GM10266 (cell line): Measurements from ENCODE around the gene SLC39A9.

Experiments
- DNase-seq: peaks from one replicate; pipeline ENCODE4 v3.0.0; 2012; ENCODE audit errors: extremely low spot score
- CTCF ChIP-seq: IDR thresholded peaks from 2 replicates; pipeline ENCODE4 v1.5.1; 2012; ENCODE audit warnings: mild to moderate bottlenecking, low read depth; ENCODE audit not compliant: control insufficient read depth, insufficient read depth; ENCODE audit errors: missing control alignments

The SLC39A9 gene

GRCh38 chr14:69439521-69440270, 41.2 kb downstream of the SLC39A9 start:
- TF ChIP-seq CTCF: no peak
- no peak for DNase-seq

- DNase-seq: peak; percentile 57
- TF ChIP-seq CTCF: no peak
Observed at GRCh38 chr14:69441948-69442347, 43.5 kb downstream of the SLC39A9 start.

- TF ChIP-seq CTCF: no peak
- no peak for DNase-seq
Observed at GRCh38 chr14:69443296-69443805, 44.9 kb downstream of the SLC39A9 start.

- no peak for DNase-seq
- TF ChIP-seq CTCF: no peak
Observed at GRCh38 chr14:69449216-69449615, 50.7 kb downstream of the SLC39A9 start.

GRCh38 chr14:69451941-69452340, 53.4 kb downstream of the SLC39A9 start:
- no peak for DNase-seq
- no peak for TF ChIP-seq CTCF

GRCh38 chr14:69458350-69458749, 59.9 kb downstream of the SLC39A9 start:
- DNase-seq: no peak
- no peak for TF ChIP-seq CTCF

- no peak for TF ChIP-seq CTCF
- no peak for DNase-seq
Observed at GRCh38 chr14:69459122-69459521, 60.6 kb downstream of the SLC39A9 start.
